Adrenal gland (tissue), 5 donors: ENCODE results near the gene NISCH.

Source experiments
- CTCF ChIP-seq, 6 experiments: fragments of 450-650 bp in 4 of 6; fragments of 200-600 bp in 2 of 6; sonication (generic) in 1 of 6; IDR thresholded peaks; 1 replicate in 5 of 6; 2 replicates in 1 of 6; pipeline versions ENCODE4 v1.5.1 to v1.8.0; 2016 to 2021; ENCODE audit warnings: antibody characterized with exemption in 6 of 6, mild to moderate bottlenecking in 2 of 6, moderate library complexity in 1 of 6
- POLR2A ChIP-seq, 2 donors: fragments of 450-650 bp; IDR thresholded peaks; one replicate each; pipeline ENCODE4 v1.6.1; 2017; ENCODE audit warnings: antibody characterized with exemption in 2 of 2, mild to moderate bottlenecking in 2 of 2, moderate library complexity in 1 of 2
- donor health status: DM: no; HTN: no; CAD: no.

- TF ChIP-seq CTCF (IDR thresholded peaks at IDR 0.05) (no peak), POLR2A (IDR thresholded peaks at IDR 0.05) (no peak)
Observed at GRCh38 chr3:52512727-52513126, 57.3 kb downstream of the NISCH start.
